Measurements from ENCODE around the gene HINFP. TPM values are rescaled to one million over a fixed set of nuclear protein-coding genes. Genes with fewer than 3 reads are reported as not detected.
"Not testable (repeated sequence)": the region's sequence is repeated elsewhere in the genome, so short reads cannot be mapped to it uniquely, and the experiment has no call there.

HINFP gene
- total RNA-seq, 2 experiments from 2014 or later: 36.6 to 36.7 TPM

DNA sequence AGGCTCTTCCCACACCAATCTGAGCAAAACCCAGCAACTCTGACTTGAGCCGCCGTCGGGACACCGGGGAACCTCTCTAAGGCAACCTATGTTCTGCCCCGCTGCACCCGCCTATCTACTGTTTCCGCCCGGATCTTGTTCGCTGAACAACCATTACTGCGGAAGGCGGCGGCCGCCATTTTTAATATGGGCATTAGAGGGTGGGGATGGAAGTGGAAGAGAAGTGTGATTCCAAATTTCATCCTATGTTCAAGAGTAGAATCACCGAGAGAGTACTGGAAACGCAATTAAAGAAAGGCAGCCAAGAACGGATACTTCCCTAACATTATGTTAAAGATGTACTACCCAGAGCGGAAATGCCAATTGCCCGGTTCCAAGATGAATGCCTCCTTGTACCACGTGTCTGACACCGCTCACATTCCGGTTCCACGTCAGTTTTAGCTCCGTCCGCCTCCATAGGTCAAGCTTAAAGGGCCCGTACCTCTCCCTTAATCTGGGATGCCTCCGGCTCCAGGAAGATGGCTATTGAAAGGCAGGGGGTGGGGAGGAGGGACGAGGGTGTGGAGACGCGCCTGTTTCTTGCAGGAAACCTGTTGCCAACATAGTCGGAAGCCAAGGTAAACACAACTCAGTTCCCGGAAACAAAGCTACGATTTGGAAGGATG lies 19.5 kb upstream of the HINFP start, which contains the start of gene DPAGT1:
Gene DPAGT1 (minus strand): TSS at position 95 of the 665 bp plus-strand sequence. CDS start 198 bp downstream, outside the sequence.
- peak within 1 kb of the TSS; percentile 99 for H3K27ac Mint-ChIP-seq
- H3K4me1 Mint-ChIP-seq: peaks cover 56% of the 10 kb centered on the region
- H3K36me3 Mint-ChIP-seq (ENCODE audit: low read depth): peaks cover 32% of the 10 kb centered on the region
- H3K4me3 Mint-ChIP-seq: peak within 1 kb of the TSS; percentile 92
- H3K27me3 Mint-ChIP-seq: no peaks in the 10 kb centered on the region
- ChIA-PET CTCF (interaction anchor here (1.0 to 2.2 kb wide), 15 partner anchors 10 to 222 kb away, joined by 3 to 15 read pairs (median 4); partner anchors contain the start of genes CBL, HINFP, HMBS and NLRX1), POLR2A (interaction anchor here (0.7 to 2.7 kb wide), 21 partner anchors 9 to 311 kb away, joined by 3 to 43 read pairs (median 6); partner anchors contain the start of genes ABCG4, CBL, CENATAC and DDX6)
- DNase-seq: peak; percentile 89
- H3K9me3 Mint-ChIP-seq: no peaks in the 10 kb centered on the region

DNA sequence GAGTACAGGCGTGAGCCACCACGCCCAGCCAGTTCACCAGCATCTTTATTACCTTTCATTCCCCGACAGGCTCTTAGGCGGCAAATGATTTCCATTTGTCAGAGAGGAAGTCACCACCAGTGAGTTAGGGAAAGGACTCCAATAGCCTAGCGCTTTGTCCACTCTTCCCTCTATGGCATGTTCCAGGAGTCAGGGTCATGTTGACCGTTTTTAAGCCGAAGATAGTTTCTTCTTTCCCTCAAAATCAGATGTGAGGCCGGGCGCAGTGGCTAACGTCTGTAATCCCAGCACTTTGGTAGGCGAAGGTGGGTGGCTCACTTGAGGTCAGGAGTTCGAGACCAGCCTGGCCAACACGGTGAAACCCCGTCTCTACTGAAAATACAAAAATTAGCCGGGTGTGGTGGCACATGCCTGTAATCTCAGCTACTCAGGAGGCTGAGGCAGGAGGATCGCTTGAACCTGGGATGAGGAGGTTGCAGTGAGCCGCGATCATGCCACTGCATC lies 18.2 kb upstream of the HINFP start:
- H3K9me3 Mint-ChIP-seq, H3K27me3 Mint-ChIP-seq, DNase-seq: not testable (repeated sequence)
- ChIA-PET CTCF (interaction anchor here (1.3 to 2.2 kb wide), 3 partner anchors 15 to 93 kb away, joined by 5 to 6 read pairs (median 6); partner anchors contain the start of gene TRAPPC4), POLR2A (interaction anchor here (0.9 to 2.7 kb wide), 14 partner anchors 10 to 227 kb away, joined by 3 to 43 read pairs (median 10); partner anchors contain the start of genes ABCG4, CENATAC, HINFP and HMBS)
- H3K4me1 Mint-ChIP-seq: peaks cover 51% of the 10 kb centered on the region
- peak overlapping the region; percentile 92 for H3K4me3 Mint-ChIP-seq
- peaks cover 21% of the 10 kb centered on the region for H3K36me3 Mint-ChIP-seq (ENCODE audit: low read depth)
- peak overlapping the region; percentile 99 for H3K27ac Mint-ChIP-seq

DNA sequence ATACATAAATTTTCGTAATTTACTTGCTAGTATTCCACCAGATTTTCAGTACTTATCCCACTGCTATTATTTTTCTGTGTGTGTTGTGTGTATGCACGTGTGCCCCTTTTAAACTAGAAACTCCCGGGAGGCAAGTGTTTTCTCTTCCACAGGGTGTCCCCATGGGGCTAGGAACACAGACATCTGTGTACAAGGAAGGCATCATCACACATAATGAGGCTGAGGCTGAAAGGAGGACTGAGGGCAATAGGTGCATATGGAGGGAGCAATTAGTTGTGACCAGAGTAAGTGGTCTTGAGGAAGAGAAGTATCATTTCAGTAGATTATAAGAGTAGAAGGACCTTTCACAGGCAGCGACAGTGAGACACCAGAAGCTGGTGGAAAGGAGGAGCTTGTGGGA lies 17.6 kb upstream of the HINFP start:
- ChIA-PET POLR2A (interaction anchor here (1.1 to 2.7 kb wide), 4 partner anchors 8 to 22 kb away, joined by 4 to 22 read pairs (median 4); no protein-coding TSS in a partner anchor), CTCF (interaction anchor here (2.2 kb wide), 1 partner anchor 93 kb away, joined by 6 read pairs; no protein-coding TSS in a partner anchor)
- Mint-ChIP-seq H3K27me3 (no peaks in the 10 kb centered on the region), H3K9me3 (no peaks in the 10 kb centered on the region), H3K36me3 (ENCODE audit: low read depth) (peaks cover 21% of the 10 kb centered on the region), H3K4me1 (peaks cover 51% of the 10 kb centered on the region), H3K27ac (peak overlapping the region; percentile 34), H3K4me3 (peak overlapping the region; percentile 31)
- no peak for DNase-seq

DNA sequence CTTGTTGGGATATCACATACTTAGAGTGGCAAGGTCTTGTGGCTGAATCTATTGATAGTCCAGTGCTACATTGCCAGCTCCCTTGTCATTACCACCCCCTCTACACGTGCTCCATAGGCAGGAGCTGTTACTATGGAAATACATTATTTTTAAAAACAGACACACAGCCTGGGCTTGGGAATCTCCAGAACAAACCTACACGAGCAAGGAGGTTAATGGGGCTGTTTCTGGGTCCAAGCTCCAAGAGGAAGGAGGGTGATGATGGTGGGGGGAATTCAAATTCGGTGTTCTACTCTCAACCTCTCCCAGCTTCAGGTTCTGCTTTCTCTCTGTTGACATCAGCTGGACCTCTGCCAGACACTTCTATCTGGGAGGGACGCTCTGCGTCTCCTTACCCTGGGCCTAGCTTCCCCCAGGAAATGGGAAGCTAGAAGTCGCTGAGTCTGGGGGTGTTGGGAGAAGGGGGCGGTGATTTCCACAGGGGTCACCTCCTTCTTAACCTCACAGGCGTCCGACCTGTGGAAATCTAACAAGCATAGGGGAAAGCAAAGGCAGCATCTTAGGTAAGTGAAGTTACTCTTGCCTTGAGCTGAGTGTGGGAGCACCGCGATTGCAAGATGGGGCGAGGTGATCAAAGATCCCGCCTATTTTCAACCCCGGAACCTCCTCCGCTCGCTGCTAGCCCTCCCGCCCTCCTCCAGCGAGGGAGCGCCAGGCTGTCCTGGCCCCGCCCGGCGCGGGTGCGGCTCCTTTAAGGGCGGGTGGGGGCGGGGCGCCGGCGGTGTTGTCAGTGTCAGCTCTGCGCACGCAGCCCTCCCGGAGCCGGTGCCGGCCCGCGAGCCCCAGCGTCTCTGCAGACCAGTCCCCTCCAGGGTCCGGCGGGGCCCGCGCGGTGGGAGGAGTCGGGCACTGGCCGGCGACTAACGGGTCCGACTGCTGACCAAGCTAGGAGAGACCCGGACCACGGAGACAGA lies 14.5 kb upstream of the HINFP start, which contains the start of gene C2CD2L:
Gene C2CD2L (plus strand): TSS at position 781 of the 974 bp plus-strand sequence. CDS start 398 bp downstream, outside the sequence.
- peak; percentile 94 for DNase-seq
- H3K9me3 Mint-ChIP-seq: no peaks in the 10 kb centered on the region
- peaks cover 28% of the 10 kb centered on the region for H3K36me3 Mint-ChIP-seq (ENCODE audit: low read depth)
- H3K4me3 Mint-ChIP-seq: peak within 1 kb of the TSS; percentile 88
- H3K27me3 Mint-ChIP-seq: no peaks in the 10 kb centered on the region
- H3K4me1 Mint-ChIP-seq: peaks cover 55% of the 10 kb centered on the region
- peak within 1 kb of the TSS; percentile 78 for H3K27ac Mint-ChIP-seq
- CTCF ChIA-PET: interaction anchor here (0.5 to 2.3 kb wide), 14 partner anchors 9 to 215 kb away, joined by 3 to 12 read pairs (median 4); partner anchors contain the start of genes HINFP, NLRX1 and VPS11
- POLR2A ChIA-PET: interaction anchor here (0.6 to 8.1 kb wide), 21 partner anchors 9 to 316 kb away, joined by 3 to 219 read pairs (median 6); partner anchors contain the start of genes ABCG4, CBL, CENATAC and DDX6

DNA sequence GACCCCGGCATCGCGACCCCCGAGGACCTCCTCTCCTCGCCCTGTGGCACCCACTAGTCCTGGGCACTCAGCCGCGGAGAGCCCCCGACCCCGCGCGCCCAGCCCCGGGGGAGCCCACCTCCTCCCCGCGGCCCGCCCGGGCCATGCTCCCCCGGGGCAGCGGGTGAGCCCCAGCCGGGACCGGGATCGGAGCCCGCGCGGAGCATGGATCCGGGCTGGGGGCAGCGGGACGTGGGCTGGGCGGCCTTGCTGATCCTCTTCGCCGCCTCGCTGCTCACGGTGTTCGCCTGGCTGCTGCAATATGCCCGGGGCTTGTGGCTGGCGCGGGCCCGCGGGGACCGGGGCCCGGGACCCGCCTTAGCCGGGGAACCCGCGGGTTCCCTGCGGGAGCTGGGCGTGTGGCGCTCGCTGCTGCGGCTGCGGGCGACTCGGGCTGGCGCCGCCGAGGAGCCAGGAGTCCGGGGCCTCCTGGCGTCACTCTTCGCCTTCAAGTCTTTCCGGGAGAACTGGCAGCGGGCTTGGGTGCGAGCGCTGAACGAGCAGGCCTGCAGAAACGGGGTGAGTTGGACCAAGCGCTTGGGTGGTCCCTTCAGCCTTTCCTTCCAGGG lies 13.7 kb upstream of the HINFP start:
- Mint-ChIP-seq H3K9me3 (no peaks in the 10 kb centered on the region), H3K36me3 (ENCODE audit: low read depth) (peaks cover 32% of the 10 kb centered on the region), H3K27ac (peak overlapping the region; percentile 77), H3K27me3 (no peaks in the 10 kb centered on the region), H3K4me3 (peak overlapping the region; percentile 88), H3K4me1 (peaks cover 52% of the 10 kb centered on the region)
- ChIA-PET CTCF (interaction anchor here (0.6 to 2.3 kb wide), 9 partner anchors 11 to 214 kb away, joined by 3 to 11 read pairs (median 5); partner anchors contain the start of genes HINFP, NLRX1 and VPS11), POLR2A (interaction anchor here (0.5 to 8.1 kb wide), 17 partner anchors 8 to 227 kb away, joined by 3 to 219 read pairs (median 10); partner anchors contain the start of genes ABCG4, CBL, CENATAC and HINFP)
- no peak for DNase-seq

DNA sequence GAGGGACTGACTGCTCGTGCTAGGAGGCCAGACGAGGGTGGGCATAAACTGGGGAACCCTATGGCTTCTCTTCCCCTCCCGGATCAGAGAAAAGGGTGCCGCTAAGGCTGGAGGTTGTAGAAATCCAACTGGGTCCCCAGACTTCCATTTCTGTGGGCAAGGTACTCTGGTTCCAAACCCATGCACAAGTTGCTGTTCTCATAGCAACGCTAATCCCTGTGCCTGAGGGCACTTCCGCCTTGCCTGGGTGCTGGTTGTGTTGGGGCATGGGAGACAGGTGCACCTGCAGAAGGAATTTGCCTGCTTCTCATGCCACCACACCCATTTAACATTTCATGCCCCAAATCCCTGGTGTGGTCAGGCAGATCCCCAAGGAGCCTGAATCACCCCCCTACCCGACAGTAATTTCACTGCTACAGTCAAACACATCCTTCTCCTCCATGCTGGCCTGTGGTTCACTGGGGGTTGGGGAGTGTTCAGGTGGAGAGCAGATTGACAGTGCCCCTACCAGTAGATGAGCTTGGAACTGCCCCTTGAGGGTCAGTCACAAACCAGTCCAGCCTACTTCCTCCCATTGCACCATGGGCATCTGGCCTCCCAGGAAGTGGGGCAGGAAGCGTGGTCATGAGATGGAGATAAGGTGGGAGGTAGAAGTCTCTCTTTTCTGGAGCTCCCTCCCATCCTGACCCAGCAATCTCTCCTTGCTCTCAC lies 13.1 kb upstream of the HINFP start:
- CTCF ChIA-PET: interaction anchor here (0.7 to 2.4 kb wide), 6 partner anchors 9 to 61 kb away, joined by 3 to 9 read pairs (median 6); partner anchors contain the start of gene HINFP
- Mint-ChIP-seq H3K27ac (peak overlapping the region; percentile 77), H3K4me1 (peaks cover 49% of the 10 kb centered on the region), H3K9me3 (no peaks in the 10 kb centered on the region), H3K36me3 (ENCODE audit: low read depth) (peaks cover 38% of the 10 kb centered on the region), H3K27me3 (no peaks in the 10 kb centered on the region), H3K4me3 (peak overlapping the region; percentile 88)
- peak; percentile 55 for DNase-seq
- POLR2A ChIA-PET: interaction anchor here (0.5 to 8.1 kb wide), 10 partner anchors 12 to 91 kb away, joined by 3 to 219 read pairs (median 8); partner anchors contain the start of genes ABCG4, HINFP, HMBS and NLRX1

DNA sequence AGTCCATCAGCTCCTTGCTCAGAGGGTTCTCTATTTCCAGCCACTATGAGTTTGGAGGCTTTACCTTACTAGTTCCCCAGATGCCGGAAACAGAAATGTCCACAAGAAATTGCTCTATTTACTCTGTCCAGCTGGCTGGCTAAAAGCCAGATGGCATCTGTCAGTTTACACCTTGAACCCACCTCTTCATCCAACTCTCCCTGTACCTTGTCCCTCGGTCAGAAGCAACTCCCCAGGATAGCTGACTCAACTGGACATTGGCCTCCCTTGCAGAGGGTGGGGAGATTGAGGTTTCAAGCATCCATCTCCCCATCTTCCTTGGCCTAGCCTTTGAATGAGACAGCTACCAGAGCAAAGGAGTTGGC lies 12.5 kb upstream of the HINFP start:
- H3K36me3 Mint-ChIP-seq (ENCODE audit: low read depth): peaks cover 44% of the 10 kb centered on the region
- no peaks in the 10 kb centered on the region for H3K27me3 Mint-ChIP-seq
- CTCF ChIA-PET: interaction anchor here (0.7 to 2.4 kb wide), 7 partner anchors 10 to 232 kb away, joined by 3 to 9 read pairs (median 3); partner anchors contain the start of gene C1QTNF5
- peaks cover 48% of the 10 kb centered on the region for H3K4me1 Mint-ChIP-seq
- POLR2A ChIA-PET: interaction anchor here (1.4 to 8.1 kb wide), 7 partner anchors 11 to 91 kb away, joined by 4 to 219 read pairs (median 10); partner anchors contain the start of genes HINFP, HMBS, NLRX1 and RPS25
- peak overlapping the region; percentile 77 for H3K27ac Mint-ChIP-seq
- DNase-seq: no peak
- H3K4me3 Mint-ChIP-seq: peak overlapping the region; percentile 88
- no peaks in the 10 kb centered on the region for H3K9me3 Mint-ChIP-seq

DNA sequence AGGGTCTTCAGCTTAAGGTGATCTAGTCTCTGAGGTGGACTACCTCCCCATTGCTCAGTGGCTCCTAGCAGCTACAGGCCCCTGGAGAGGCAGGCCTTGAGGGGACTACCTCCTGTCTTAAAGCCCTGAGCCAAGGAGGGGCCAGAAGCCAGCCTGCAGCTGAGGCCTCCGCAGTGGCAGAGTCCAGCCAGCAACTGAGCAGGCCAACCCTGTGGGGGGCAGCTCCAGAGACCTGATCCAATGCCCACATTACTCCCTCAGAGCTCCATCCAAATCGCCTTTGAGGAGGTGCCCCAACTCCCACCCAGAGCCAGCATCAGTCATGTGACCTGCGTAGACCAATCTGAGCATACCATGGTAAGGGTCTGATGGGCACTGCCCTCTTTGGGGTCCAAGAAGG lies 11.5 kb upstream of the HINFP start:
- H3K4me3 Mint-ChIP-seq: peak overlapping the region; percentile 88
- ChIA-PET CTCF (interaction anchor here (0.7 to 2.4 kb wide), 5 partner anchors 11 to 231 kb away, joined by 3 to 9 read pairs (median 5); partner anchors contain the start of gene C1QTNF5), POLR2A (interaction anchor here (1.4 to 8.1 kb wide), 5 partner anchors 9 to 92 kb away, joined by 4 to 219 read pairs (median 28); partner anchors contain the start of genes DPAGT1, HINFP, HMBS and RPS25)
- no peak overlapping the region for H3K27ac Mint-ChIP-seq
- no peak for DNase-seq
- peaks cover 50% of the 10 kb centered on the region for H3K36me3 Mint-ChIP-seq (ENCODE audit: low read depth)
- no peaks in the 10 kb centered on the region for H3K9me3 Mint-ChIP-seq
- H3K4me1 Mint-ChIP-seq: peaks cover 51% of the 10 kb centered on the region
- H3K27me3 Mint-ChIP-seq: no peaks in the 10 kb centered on the region

DNA sequence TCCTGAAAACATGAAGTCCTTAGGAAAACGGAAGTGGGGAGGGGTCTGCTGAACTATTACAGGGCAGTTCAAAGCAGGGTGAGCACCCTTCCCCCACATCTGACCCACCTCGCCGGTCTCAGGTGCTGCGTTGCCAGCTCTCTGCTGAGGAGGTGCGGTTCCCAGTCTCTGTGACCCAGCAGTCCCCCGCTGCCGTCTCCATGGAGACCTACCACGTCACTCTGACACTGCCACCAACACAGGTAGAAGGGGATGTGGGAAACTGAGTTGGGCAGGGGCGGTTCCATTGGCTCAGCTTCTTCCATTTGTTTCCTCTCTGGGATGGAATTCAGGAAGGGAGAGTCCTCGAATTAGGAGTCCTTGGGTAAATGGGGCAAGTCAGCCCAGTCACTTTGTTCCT lies 10.9 kb upstream of the HINFP start:
- peak overlapping the region; percentile 8 for H3K27ac Mint-ChIP-seq
- peaks cover 52% of the 10 kb centered on the region for H3K4me1 Mint-ChIP-seq
- H3K4me3 Mint-ChIP-seq: no peak overlapping the region
- H3K9me3 Mint-ChIP-seq: no peaks in the 10 kb centered on the region
- POLR2A ChIA-PET: interaction anchor here (1.4 to 8.1 kb wide), 4 partner anchors 9 to 25 kb away, joined by 4 to 219 read pairs (median 55); partner anchors contain the start of genes DPAGT1, HINFP and HMBS
- no peaks in the 10 kb centered on the region for H3K27me3 Mint-ChIP-seq
- DNase-seq: no peak
- H3K36me3 Mint-ChIP-seq (ENCODE audit: low read depth): peaks cover 54% of the 10 kb centered on the region
- CTCF ChIA-PET: interaction anchor here (2.4 kb wide), 1 partner anchor 59 kb away, joined by 9 read pairs; no protein-coding TSS in a partner anchor

DNA sequence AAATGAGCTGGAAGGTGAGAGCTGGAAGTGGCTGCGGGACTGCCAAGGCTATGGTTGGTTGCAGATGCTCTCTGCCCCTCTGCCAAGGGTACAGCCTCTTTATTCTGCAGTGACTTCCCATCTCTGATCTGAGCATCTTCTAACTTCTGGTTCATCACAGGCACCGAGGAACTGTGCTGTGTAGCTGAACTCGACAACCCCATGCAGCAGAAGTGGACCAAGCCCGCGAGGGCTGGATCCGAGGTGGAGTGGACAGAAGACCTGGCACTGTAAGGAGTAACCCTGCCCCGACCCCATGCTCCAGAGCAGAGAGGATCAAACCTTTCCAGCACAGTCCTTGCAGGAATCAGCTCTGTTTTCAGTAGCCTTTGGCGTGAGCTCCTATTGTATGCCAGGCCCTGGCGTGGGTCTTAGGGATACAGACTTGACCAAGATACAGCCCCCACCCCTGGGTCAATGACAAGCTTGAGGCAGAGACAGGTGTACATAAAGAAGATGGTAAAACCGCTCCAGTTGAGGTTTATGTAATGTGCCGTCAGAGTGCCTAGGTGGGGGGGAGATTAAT lies 9.9 kb upstream of the HINFP start:
- Mint-ChIP-seq H3K4me1 (peaks cover 51% of the 10 kb centered on the region), H3K9me3 (no peaks in the 10 kb centered on the region), H3K27me3 (no peaks in the 10 kb centered on the region), H3K36me3 (ENCODE audit: low read depth) (peaks cover 61% of the 10 kb centered on the region), H3K27ac (no peak overlapping the region), H3K4me3 (no peak overlapping the region)
- ChIA-PET POLR2A (interaction anchor here (0.8 to 8.1 kb wide), 4 partner anchors 9 to 55 kb away, joined by 3 to 219 read pairs (median 43); partner anchors contain the start of genes DPAGT1 and HINFP), CTCF (interaction anchor here (1.2 to 1.9 kb wide), 2 partner anchors 9 to 85 kb away, joined by 3 to 5 read pairs; partner anchors contain the start of gene DPAGT1)
- DNase-seq: no peak

Data from activated CD4-positive, alpha-beta memory T cell treated with anti-CD3 and anti-CD28 coated beads, Interleukin-2, amount 10 ng/mL, durations not matched to agents 7 days and 5 days (primary cell).